ENCODE results near the gene GGNBP2. TPM values are rescaled to one million over a fixed set of nuclear protein-coding genes. Genes with fewer than 3 reads are reported as not detected.

GGNBP2 gene
- total RNA-seq, 4 donors from 2014 or later, result 28.8 to 56.6 (median 39.5) TPM

GRCh38 chr17:36617773-36618172 is 73.1 kb downstream of the GGNBP2 start:
- H3K27ac ChIP-seq, result no peak overlapping the region
- in situ Hi-C loops (cut with MboI; ENCODE audit: low sequenced_read_pairs in 4 of 4), result loop anchor here in 2 of 4 donors (10.0 to 25.0 kb wide), 2 partner anchors 345 to 427 kb away; no protein-coding TSS in a partner anchor
- peaks cover 15 to 19% of the 10 kb centered on the region in 2 donors for H3K4me1 ChIP-seq
- DNase-seq (no peak), ATAC-seq (no peak)
- H3K36me3 ChIP-seq, result no peaks in the 10 kb centered on the region
- H3K9me3 ChIP-seq, result no peaks in the 10 kb centered on the region
- H3K4me3 ChIP-seq, result no peak overlapping the region
- TF ChIP-seq CTCF (IDR thresholded peaks at IDR 0.05 in 4 of 5, conservative IDR thresholded peaks at IDR 0.05 in 1 of 5) (no peak), POLR2A (IDR thresholded peaks at IDR 0.05) (no peak)
- intact Hi-C loops (cut with DNase I; ENCODE audit: low total_unique reads), result no loop called here
- H3K27me3 ChIP-seq, result no peaks in the 10 kb centered on the region

- intact Hi-C loops (cut with DNase I; ENCODE audit: low total_unique reads), result no loop called here
- Histone ChIP-seq H3K9me3 (no peaks in the 10 kb centered on the region), H3K27me3 (no peaks in the 10 kb centered on the region), H3K4me1 (no peaks in the 10 kb centered on the region), H3K27ac (no peak overlapping the region), H3K4me3 (no peak overlapping the region), H3K36me3 (no peaks in the 10 kb centered on the region)
- no peak for TF ChIP-seq POLR2A (IDR thresholded peaks at IDR 0.05)
- TF ChIP-seq CTCF (IDR thresholded peaks at IDR 0.05 in 4 of 5, conservative IDR thresholded peaks at IDR 0.05 in 1 of 5), result no peak
- no peak for ATAC-seq
- in situ Hi-C loops (cut with MboI; ENCODE audit: low sequenced_read_pairs in 4 of 4), result loop anchor here in 1 of 4 donors (10.0 to 25.0 kb wide), 2 partner anchors 339 to 432 kb away; no protein-coding TSS in a partner anchor
- DNase-seq, result no peak
Observed at GRCh38 chr17:36623281-36623680, 78.6 kb downstream of the GGNBP2 start.

- Histone ChIP-seq H3K27ac (no peak overlapping the region), H3K9me3 (no peaks in the 10 kb centered on the region), H3K27me3 (no peaks in the 10 kb centered on the region), H3K4me1 (peaks cover 0 to 2% of the 10 kb centered on the region in 2 donors), H3K4me3 (no peak overlapping the region), H3K36me3 (no peaks in the 10 kb centered on the region)
- TF ChIP-seq POLR2A (IDR thresholded peaks at IDR 0.05) (no peak), CTCF (IDR thresholded peaks at IDR 0.05 in 4 of 5, conservative IDR thresholded peaks at IDR 0.05 in 1 of 5) (no peak)
- ATAC-seq (no peak), DNase-seq (no peak)
- in situ Hi-C loops (cut with MboI; ENCODE audit: low sequenced_read_pairs in 4 of 4) (loop anchor here in 3 of 4 donors (5.0 to 25.0 kb wide), 4 partner anchors 312 to 612 kb away; partner anchors contain the start of genes AATF (in 1 of the 3) and LHX1 (in 1 of the 3)), intact Hi-C loops (cut with DNase I; ENCODE audit: low total_unique reads) (loop anchor here (5.0 kb wide), 1 partner anchor 772 kb away; no protein-coding TSS in a partner anchor)
Observed at GRCh38 chr17:36625188-36625587, 80.5 kb downstream of the GGNBP2 start.

- no peaks in the 10 kb centered on the region for H3K9me3 ChIP-seq
- DNase-seq (no peak), ATAC-seq (no peak)
- H3K4me1 ChIP-seq, result peaks cover 0 to 2% of the 10 kb centered on the region in 2 donors
- H3K4me3 ChIP-seq, result no peak overlapping the region
- in situ Hi-C loops (cut with MboI; ENCODE audit: low sequenced_read_pairs in 4 of 4), result loop anchor here in 3 of 4 donors (5.0 to 25.0 kb wide), 4 partner anchors 310 to 610 kb away; partner anchors contain the start of genes AATF (in 1 of the 3) and LHX1 (in 1 of the 3)
- H3K36me3 ChIP-seq, result no peaks in the 10 kb centered on the region
- H3K27ac ChIP-seq, result no peak overlapping the region
- peaks cover 0 to 2% (median 0%) of the 10 kb centered on the region in 3 donors for H3K27me3 ChIP-seq
- TF ChIP-seq POLR2A (IDR thresholded peaks at IDR 0.05) (no peak), CTCF (IDR thresholded peaks at IDR 0.05 in 4 of 5, conservative IDR thresholded peaks at IDR 0.05 in 1 of 5) (no peak)
- intact Hi-C loops (cut with DNase I; ENCODE audit: low total_unique reads), result loop anchor here (5.0 kb wide), 1 partner anchor 770 kb away; no protein-coding TSS in a partner anchor
Observed at GRCh38 chr17:36627101-36627500, 82.4 kb downstream of the GGNBP2 start.

Measured in gastrocnemius medialis (tissue), 4 donors.